NCI-H1092 (cell line): ENCODE results near the gene ZBTB20.

ENCODE experiments used
- DNase-seq: peaks from one replicate; lab custom pipeline; 2025; lab: John Stamatoyannopoulos, UW

Gene ZBTB20

GRCh38 chr3:114328345-114328744 is 818.7 kb downstream of the ZBTB20 start:
- DNase-seq = no peak

GRCh38 chr3:114327665-114328064 is 819.4 kb downstream of the ZBTB20 start:
- no peak for DNase-seq

DNA sequence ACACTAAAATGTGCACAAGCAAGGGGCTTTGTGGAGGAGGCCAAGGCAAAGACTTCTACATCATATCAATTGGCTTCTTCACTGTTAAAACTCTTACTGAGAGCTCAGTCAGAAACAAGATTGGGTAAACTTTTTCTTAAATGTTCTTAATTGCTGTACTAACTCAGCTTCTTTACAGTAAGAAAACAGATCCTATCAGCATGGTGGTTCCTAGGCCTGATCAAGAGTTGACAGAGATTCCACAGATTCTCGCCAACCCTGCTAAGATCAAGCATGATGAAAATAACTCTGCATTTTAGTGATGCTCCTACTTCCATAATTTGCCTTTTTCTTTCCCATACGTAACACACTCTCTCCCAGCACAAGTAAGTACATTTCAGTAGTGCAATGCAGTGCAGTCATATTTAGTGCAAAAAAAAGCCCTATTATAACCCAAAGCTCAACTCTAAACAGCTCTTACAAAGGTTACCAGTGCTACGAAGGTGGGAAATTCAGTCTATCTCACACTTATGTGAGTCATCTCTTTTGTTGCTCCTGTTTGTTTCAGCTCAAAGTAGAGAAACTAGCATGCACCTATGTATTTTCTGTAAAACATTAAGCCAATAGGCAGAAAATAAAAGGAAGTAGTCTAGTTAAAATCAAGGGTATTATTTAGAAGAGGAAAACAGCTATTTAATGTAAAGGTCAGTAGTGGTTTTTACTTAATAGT is 823.4 kb downstream of the ZBTB20 start:
- no peak for DNase-seq

GRCh38 chr3:114320246-114320645 is 826.8 kb downstream of the ZBTB20 start:
- no peak for DNase-seq

GRCh38 chr3:114319453-114319852 is 827.6 kb downstream of the ZBTB20 start:
- no peak for DNase-seq

- DNase-seq = no peak
These were observed 828.8 kb downstream of the ZBTB20 start for GRCh38 chr3:114318295-114318694.

DNA sequence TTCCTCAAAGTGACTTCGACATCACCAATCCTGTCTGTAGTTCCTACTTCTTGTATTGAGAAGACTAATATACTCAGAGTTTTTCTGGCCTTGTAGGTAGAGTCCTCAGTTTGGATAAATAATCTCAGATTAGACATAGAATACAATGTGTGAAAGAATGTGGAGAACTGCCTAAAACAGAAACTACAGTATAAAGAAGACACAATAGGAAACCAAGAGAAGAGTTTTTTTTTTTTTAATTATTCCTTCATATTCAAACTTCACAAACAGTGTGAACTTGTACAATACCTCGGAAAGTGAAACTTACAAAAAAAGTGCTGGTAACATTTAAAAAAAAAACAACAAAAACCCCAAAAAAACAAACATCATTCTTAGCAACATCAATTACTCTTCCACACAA is 832.8 kb downstream of the ZBTB20 start:
- DNase-seq = no peak

GRCh38 chr3:114313426-114313825 is 833.7 kb downstream of the ZBTB20 start:
- no peak for DNase-seq

DNA sequence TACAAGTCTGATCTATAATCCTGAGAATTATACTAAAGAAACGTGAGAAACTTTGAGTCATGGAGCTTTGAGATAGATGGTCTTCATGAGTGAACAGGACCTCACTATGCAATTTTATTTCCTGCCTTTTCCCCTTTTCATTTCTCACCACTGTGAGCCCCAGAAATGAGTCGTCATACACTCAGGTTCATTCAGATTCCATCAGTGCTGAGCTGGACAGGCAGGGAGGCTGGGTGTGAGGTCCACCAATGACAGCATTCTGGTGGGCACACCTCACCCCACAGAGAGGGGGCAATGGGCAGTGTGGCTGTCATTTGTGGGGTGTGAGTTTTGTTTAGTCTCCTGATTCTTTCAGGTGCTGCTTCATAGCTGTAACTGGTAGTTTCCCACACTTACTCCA is 836.4 kb downstream of the ZBTB20 start:
- no peak for DNase-seq

GRCh38 chr3:114308830-114309229 is 838.3 kb downstream of the ZBTB20 start:
- DNase-seq = no peak

DNA sequence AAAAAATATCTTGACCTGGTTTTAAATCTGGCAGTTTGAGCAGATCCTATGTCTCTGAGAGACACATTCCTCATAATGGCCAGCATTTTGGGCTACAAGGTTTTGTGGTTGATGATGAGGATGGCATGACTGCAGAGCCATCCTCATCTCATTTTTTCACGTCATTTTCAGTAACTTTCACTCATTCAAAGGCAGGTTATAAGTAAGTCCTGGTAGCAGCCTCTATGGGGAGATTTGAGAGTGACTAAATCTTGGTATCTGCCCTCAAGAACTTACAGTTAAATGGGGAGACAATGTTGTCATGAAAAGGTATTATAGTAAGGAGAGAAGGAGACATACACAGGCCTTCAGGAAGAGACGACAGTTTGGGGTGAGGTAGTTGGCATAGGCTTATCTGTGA is 838.7 kb downstream of the ZBTB20 start:
- no peak for DNase-seq

DNA sequence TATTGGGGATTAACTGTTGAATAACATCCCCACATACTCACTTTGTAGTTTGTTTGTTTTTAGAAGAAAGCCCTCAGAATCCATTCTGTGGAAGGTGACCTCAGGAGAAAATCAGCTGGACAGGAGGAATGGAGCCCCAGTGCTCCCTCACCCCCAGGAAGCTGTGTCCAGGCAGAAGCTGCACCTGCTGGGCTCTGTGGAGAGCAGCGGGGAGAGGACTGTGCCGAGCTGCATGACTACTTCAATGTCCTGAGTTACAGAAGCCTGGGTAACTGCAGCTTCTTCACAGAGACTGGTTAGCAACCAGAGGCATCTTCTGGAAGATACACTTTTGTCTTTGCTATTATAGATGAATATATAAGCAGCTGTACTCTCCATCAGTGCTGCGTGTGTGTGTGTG is 839.3 kb downstream of the ZBTB20 start:
- no peak for DNase-seq

GRCh38 chr3:114307222-114307830 is 839.8 kb downstream of the ZBTB20 start:
- DNase-seq = no peak

- no peak for DNase-seq
These were observed 847.0 kb downstream of the ZBTB20 start for GRCh38 chr3:114299941-114300624.

DNA sequence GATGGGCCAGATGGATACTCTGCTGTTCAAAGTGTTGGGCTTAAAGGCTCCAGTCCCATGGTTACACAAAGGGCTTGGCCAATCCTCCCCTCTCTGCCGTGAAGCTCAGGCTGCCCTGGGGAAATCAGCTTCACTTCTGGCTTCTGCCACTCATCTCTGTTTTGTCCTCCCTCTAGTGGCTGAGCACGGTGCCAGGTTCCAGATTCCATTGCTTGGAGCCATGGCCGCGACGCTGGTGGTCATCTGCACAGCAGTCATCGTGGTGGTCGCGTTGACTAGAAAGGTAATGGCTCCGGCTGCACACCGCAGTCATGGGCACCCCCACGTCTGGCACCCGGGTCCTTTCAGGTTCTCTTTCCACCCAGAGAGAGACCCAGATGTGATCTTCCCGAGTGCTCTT is 847.7 kb downstream of the ZBTB20 start:
- DNase-seq = no peak

- no peak for DNase-seq
These were observed 851.1 kb downstream of the ZBTB20 start for GRCh38 chr3:114295946-114296345.

DNA sequence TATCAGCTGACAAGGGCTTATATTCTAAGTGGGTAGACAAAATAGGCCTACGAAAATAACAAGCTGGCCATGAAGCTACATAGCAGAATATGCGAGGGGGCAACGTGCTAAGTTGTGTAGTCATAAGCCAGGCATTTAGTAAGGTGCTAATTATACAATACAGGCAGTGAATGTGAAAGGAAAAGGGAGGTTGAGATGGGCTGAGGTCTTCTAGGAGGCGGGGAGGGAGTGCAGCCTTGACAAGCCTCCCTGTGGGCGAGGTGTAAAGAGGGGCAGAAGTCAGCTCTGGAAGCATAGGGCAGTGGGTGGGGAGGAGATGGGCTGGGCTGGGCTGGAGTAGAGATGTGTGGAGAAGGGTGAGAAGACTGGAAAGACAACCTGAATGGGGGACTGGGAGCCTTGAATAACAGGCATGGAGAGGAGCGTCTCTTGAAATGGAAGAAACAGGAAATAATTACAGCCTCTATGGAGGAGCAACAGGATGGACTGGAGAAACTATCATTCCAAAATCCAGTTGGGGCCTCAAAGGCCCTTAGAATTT is 852.1 kb downstream of the ZBTB20 start:
- no peak for DNase-seq

DNA sequence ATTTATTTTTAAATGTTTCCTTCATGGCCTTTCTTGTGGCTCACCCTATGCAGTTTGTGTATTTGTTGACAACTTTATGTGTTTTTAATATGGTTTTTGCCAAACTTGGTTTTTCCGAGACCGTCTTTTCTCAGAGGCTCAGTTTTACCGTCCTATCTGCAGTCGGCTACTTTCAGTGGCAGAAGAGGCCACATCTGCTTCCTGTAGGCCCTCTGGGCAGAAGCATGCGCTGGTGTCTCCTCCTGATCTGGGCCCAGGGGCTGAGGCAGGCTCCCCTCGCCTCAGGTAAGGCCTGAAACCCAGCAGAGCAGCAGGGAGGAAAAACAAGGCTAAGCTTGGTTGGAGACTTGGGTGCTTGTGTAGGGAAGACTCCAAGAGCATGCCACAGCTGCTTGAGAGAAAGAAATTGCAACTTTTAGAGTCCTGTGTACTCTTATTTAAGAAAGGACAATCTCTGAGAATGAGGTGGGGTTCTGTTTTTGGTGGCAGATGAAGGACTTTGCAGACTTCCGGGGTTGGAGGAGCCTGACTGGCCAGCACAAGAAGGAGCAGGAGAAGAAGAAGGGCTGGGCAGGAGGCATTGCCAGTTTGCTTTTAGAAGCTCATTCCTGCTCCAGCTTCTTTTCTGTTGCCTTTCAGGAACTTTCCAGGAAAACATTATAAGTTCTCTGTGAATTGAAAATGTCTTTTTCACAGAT is 853.1 kb downstream of the ZBTB20 start, which contains the start of gene TIGIT:
TIGIT (plus strand) TSS at position 191 of the 698 bp plus-strand sequence; CDS start at position 225, 34 bp downstream.
- no peak for DNase-seq

GRCh38 chr3:114290911-114291901 is 855.9 kb downstream of the ZBTB20 start:
- peak; percentile 58 for DNase-seq

DNA sequence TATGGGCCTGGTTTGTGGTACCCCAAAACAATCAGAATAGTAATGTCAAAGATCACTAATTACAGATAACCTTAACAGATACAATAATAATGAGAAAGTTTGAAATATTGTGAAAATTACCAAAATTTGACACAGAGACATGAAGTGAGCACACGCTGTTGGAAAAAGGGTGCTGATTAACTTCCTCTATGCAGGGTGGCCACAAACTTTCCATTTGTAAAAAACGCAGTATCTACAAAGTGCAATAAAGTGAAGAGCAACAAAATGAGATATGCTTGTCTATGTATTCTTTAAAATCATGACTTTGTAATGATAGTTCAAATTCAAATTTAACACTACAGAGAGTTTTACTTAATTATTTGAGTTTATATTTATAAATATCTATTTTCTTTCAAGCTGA is 860.8 kb downstream of the ZBTB20 start:
- no peak for DNase-seq

GRCh38 chr3:114285648-114286230 is 861.3 kb downstream of the ZBTB20 start:
- no peak for DNase-seq
